ENCODE results near the gene NAT8L.

NAT8L gene

GRCh38 chr4:2041239-2042130 is 17.6 kb upstream of the NAT8L start:
- Histone ChIP-seq H3K27me3 (ENCODE audit: control insufficient read depth, insufficient read depth, low read length) (peaks cover 33% of the 10 kb centered on the region), H3K4me1 (ENCODE audit: control insufficient read depth, insufficient read depth, low read length) (peaks cover 7% of the 10 kb centered on the region), H3K36me3 (ENCODE audit: control insufficient read depth, insufficient read depth, low read length) (no peaks in the 10 kb centered on the region), H3K9me3 (ENCODE audit: control insufficient read depth, low read length) (no peaks in the 10 kb centered on the region), H3K9ac (ENCODE audit: low read length) (peak overlapping the region; percentile 34), H3K4me3 (ENCODE audit: low read length) (peak overlapping the region; percentile 46)

- Histone ChIP-seq H3K9me3 (ENCODE audit: control insufficient read depth, low read length) (no peaks in the 10 kb centered on the region), H3K27me3 (ENCODE audit: control insufficient read depth, insufficient read depth, low read length) (peaks cover 34% of the 10 kb centered on the region), H3K4me3 (ENCODE audit: low read length) (no peak overlapping the region), H3K36me3 (ENCODE audit: control insufficient read depth, insufficient read depth, low read length) (no peaks in the 10 kb centered on the region), H3K4me1 (ENCODE audit: control insufficient read depth, insufficient read depth, low read length) (peaks cover 7% of the 10 kb centered on the region), H3K9ac (ENCODE audit: low read length) (no peak overlapping the region)
These were observed 16.8 kb upstream of the NAT8L start for GRCh38 chr4:2042204-2042946.

- peaks cover 7% of the 10 kb centered on the region for H3K4me1 ChIP-seq (ENCODE audit: control insufficient read depth, insufficient read depth, low read length)
- H3K36me3 ChIP-seq (ENCODE audit: control insufficient read depth, insufficient read depth, low read length): no peaks in the 10 kb centered on the region
- H3K27me3 ChIP-seq (ENCODE audit: control insufficient read depth, insufficient read depth, low read length): peaks cover 39% of the 10 kb centered on the region
- H3K9me3 ChIP-seq (ENCODE audit: control insufficient read depth, low read length): no peaks in the 10 kb centered on the region
- no peak overlapping the region for H3K9ac ChIP-seq (ENCODE audit: low read length)
- no peak overlapping the region for H3K4me3 ChIP-seq (ENCODE audit: low read length)
These were observed 16.2 kb upstream of the NAT8L start for GRCh38 chr4:2042947-2043395.

GRCh38 chr4:2043396-2044118 is 15.6 kb upstream of the NAT8L start:
- H3K9ac ChIP-seq (ENCODE audit: low read length): no peak overlapping the region
- peaks cover 39% of the 10 kb centered on the region for H3K27me3 ChIP-seq (ENCODE audit: control insufficient read depth, insufficient read depth, low read length)
- H3K36me3 ChIP-seq (ENCODE audit: control insufficient read depth, insufficient read depth, low read length): no peaks in the 10 kb centered on the region
- no peak overlapping the region for H3K4me3 ChIP-seq (ENCODE audit: low read length)
- peaks cover 7% of the 10 kb centered on the region for H3K4me1 ChIP-seq (ENCODE audit: control insufficient read depth, insufficient read depth, low read length)
- H3K9me3 ChIP-seq (ENCODE audit: control insufficient read depth, low read length): no peaks in the 10 kb centered on the region

- Histone ChIP-seq H3K9ac (ENCODE audit: low read length) (no peak overlapping the region), H3K27me3 (ENCODE audit: control insufficient read depth, insufficient read depth, low read length) (peaks cover 39% of the 10 kb centered on the region), H3K4me3 (ENCODE audit: low read length) (no peak overlapping the region), H3K9me3 (ENCODE audit: control insufficient read depth, low read length) (no peaks in the 10 kb centered on the region), H3K36me3 (ENCODE audit: control insufficient read depth, insufficient read depth, low read length) (no peaks in the 10 kb centered on the region), H3K4me1 (ENCODE audit: control insufficient read depth, insufficient read depth, low read length) (peaks cover 7% of the 10 kb centered on the region)
These were observed 15.0 kb upstream of the NAT8L start for GRCh38 chr4:2044119-2044485.

- H3K9ac ChIP-seq (ENCODE audit: low read length): no peak overlapping the region
- H3K4me3 ChIP-seq (ENCODE audit: low read length): no peak overlapping the region
- H3K27me3 ChIP-seq (ENCODE audit: control insufficient read depth, insufficient read depth, low read length): peaks cover 38% of the 10 kb centered on the region
- H3K4me1 ChIP-seq (ENCODE audit: control insufficient read depth, insufficient read depth, low read length): peaks cover 7% of the 10 kb centered on the region
- H3K36me3 ChIP-seq (ENCODE audit: control insufficient read depth, insufficient read depth, low read length): no peaks in the 10 kb centered on the region
- no peaks in the 10 kb centered on the region for H3K9me3 ChIP-seq (ENCODE audit: control insufficient read depth, low read length)
These were observed 14.3 kb upstream of the NAT8L start for GRCh38 chr4:2044542-2045517.

DNA sequence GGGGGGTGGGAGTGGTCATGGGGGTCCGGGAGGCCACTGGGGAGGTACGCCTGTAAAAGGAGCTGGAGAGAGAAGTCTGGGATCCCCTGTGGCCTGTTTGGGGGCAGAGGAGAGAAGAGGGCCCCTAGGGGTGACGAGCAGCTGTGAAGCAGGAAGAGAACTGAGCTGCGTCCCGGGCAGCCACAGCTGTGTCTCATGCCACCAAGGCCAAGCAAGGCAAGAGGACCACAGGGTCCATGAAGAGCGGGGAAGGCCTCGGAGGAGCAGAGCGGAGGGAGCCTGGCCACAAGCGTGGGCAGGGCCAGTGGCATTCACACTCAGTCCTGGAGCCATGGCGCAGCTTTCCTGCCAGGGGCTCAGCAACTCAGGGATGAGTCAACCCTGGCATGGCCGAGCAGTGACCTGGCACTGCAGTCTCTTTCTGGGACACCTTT is 13.6 kb upstream of the NAT8L start:
- Histone ChIP-seq H3K36me3 (ENCODE audit: control insufficient read depth, insufficient read depth, low read length) (no peaks in the 10 kb centered on the region), H3K27me3 (ENCODE audit: control insufficient read depth, insufficient read depth, low read length) (peaks cover 33% of the 10 kb centered on the region), H3K9me3 (ENCODE audit: control insufficient read depth, low read length) (no peaks in the 10 kb centered on the region), H3K9ac (ENCODE audit: low read length) (no peak overlapping the region), H3K4me1 (ENCODE audit: control insufficient read depth, insufficient read depth, low read length) (peaks cover 7% of the 10 kb centered on the region), H3K4me3 (ENCODE audit: low read length) (no peak overlapping the region)

DNA sequence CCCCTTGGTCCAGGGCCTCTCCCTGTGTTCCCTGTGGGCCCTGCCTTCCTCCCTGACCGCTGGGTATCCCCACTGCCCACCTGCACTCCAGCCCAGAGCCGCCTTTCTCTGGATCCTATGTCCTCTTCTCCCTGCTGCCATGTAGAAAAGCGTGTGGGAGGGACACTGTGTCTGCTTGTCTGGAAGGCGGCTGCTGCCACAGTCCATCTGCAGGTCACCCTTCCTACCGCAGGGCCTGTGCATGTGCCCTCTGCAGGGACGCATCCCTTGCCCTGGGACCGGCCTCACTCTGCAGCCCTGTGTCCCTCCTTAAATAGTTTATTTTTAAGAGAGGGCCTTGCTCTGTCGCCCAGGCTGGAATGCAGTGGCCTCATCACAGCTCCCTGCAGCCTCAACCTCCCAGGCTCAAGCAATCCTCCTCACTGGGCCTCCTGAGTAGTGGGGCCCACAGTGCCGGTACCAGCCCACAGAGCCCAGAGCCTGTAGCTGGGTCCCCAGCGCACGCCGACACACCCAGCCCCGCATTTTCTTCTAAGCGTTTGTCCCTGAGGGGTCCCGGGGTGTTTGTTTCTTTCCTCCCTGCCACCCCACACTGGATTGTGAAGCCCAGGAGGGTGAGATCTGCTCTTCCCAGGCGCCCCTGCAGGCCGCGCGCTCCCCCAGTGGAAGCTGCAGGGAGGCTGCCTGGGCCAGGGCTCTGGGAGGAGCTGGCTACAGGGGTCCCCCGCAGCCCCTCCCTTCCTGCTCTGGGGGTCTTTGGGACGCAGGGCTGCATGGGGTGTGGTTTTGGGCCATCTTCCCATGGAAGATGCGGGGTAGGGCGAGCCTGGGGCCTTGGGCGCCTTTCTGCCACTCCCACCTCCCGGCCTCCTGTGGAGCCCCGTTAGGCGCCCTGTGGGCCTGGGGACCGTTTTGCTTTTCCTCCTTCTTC is 12.8 kb upstream of the NAT8L start:
- no peak overlapping the region for H3K9ac ChIP-seq (ENCODE audit: low read length)
- H3K36me3 ChIP-seq (ENCODE audit: control insufficient read depth, insufficient read depth, low read length): no peaks in the 10 kb centered on the region
- no peak overlapping the region for H3K4me3 ChIP-seq (ENCODE audit: low read length)
- no peaks in the 10 kb centered on the region for H3K9me3 ChIP-seq (ENCODE audit: control insufficient read depth, low read length)
- peaks cover 36% of the 10 kb centered on the region for H3K27me3 ChIP-seq (ENCODE audit: control insufficient read depth, insufficient read depth, low read length)
- H3K4me1 ChIP-seq (ENCODE audit: control insufficient read depth, insufficient read depth, low read length): peaks cover 5% of the 10 kb centered on the region

DNA sequence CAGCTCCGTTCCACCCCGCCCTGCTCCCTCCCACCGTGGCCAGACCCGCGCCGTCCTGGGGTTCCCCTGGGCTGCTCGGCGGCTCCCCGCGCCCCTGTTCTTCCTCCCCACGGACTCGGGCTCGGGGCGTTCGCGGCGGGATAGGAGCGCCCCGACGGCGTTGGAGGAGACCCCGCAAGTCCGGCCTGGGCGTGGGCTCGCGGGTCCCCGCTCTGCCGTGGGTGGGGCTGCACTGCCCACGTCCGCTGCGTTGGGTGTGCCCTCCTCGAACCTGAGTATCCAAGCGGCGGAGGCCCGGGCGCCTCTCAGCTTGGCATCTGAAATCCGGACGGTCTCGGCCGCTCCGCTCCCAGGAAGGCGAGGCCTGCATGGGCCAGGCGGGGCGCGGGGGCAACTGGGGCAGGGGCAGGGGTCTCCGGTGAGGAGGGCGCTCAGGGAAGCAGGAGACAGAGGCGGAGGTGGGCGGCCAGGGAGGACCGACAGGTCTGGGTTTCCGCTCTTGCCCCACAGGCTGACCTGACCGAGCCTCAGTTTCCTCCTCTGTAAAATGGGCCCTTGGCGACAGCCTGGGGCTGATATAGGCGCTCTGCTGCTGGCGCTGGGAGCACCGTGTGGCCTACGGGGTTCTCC is 12.0 kb upstream of the NAT8L start:
- no peak overlapping the region for H3K4me3 ChIP-seq (ENCODE audit: low read length)
- no peaks in the 10 kb centered on the region for H3K4me1 ChIP-seq (ENCODE audit: control insufficient read depth, insufficient read depth, low read length)

More for the DNA sequence above, 12.0 kb upstream of the NAT8L start:
- H3K9me3 ChIP-seq (ENCODE audit: control insufficient read depth, low read length): no peaks in the 10 kb centered on the region
- no peak overlapping the region for H3K9ac ChIP-seq (ENCODE audit: low read length)
- H3K36me3 ChIP-seq (ENCODE audit: control insufficient read depth, insufficient read depth, low read length): no peaks in the 10 kb centered on the region
- peaks cover 33% of the 10 kb centered on the region for H3K27me3 ChIP-seq (ENCODE audit: control insufficient read depth, insufficient read depth, low read length)
